Left ventricle myocardium inferior (tissue), 1 donor: ENCODE measurements around the gene SP3. TPM values are rescaled to one million over a fixed set of nuclear protein-coding genes. Genes with fewer than 3 reads are reported as not detected.

ENCODE experiments used
- DNase-seq: peaks from one replicate; pipeline ENCODE4 v3.0.0-alpha.2; 2020
- H3K27ac ChIP-seq: fragments of 200-600 bp; replicated peaks from 2 replicates; pipeline ENCODE4 v1.8.0; 2021
- H3K27me3 ChIP-seq: fragments of 200-600 bp; 2 replicates; pipeline ENCODE4 v1.8.0; 2021; ENCODE audit warnings: low read depth
- H3K36me3 ChIP-seq: fragments of 200-600 bp; 2 replicates; pipeline ENCODE4 v1.8.0; 2021
- H3K4me1 ChIP-seq: fragments of 200-600 bp; 2 replicates; pipeline ENCODE4 v1.8.0; 2021
- H3K4me3 ChIP-seq: fragments of 200-600 bp; 2 replicates; pipeline ENCODE4 v1.8.0; 2021; ENCODE audit warnings: mild to moderate bottlenecking, moderate library complexity
- H3K9me3 ChIP-seq: fragments of 200-600 bp; replicated peaks from 2 replicates; pipeline ENCODE4 v1.8.0; 2021
- CTCF ChIP-seq: fragments of 200-600 bp; IDR thresholded peaks from 2 replicates; pipeline ENCODE4 v1.8.0; 2021; ENCODE audit warnings: antibody characterized with exemption, mild to moderate bottlenecking, borderline replicate concordance
- intact Hi-C: fragments of 100-400 bp; cut with micrococcal nuclease; formaldehyde crosslinking; loops from one replicate; pipeline ENCODE4 v1.11.0; 2022
- total RNA-seq: library from RNA; stranded (reverse); fragmentation: NEBNext Ultra II Directional; extraction: Animal tissue kit (Norgen Biotek cat#: 25700); gene quantifications from one replicate; pipeline ENCODE4 v1.2.1, GENCODE V29; 2021
- donor health status: DM: no; HTN: yes; CAD: no; lungs with severe emphysema.

SP3 gene
- total RNA-seq, 1 donor from 2014 or later = 32.1 TPM

GRCh38 chr2:173943738-173944137 is 21.4 kb downstream of the SP3 start:
- no peaks in the 10 kb centered on the region for H3K27me3 ChIP-seq
- no peaks in the 10 kb centered on the region for H3K9me3 ChIP-seq
- peaks cover 89% of the 10 kb centered on the region for H3K4me1 ChIP-seq
- H3K4me3 ChIP-seq = no peak overlapping the region
- no peaks in the 10 kb centered on the region for H3K36me3 ChIP-seq
- no peak for DNase-seq
- no peak overlapping the region for H3K27ac ChIP-seq
- intact Hi-C loops = no loop called here
- TF ChIP-seq CTCF = no peak

DNA sequence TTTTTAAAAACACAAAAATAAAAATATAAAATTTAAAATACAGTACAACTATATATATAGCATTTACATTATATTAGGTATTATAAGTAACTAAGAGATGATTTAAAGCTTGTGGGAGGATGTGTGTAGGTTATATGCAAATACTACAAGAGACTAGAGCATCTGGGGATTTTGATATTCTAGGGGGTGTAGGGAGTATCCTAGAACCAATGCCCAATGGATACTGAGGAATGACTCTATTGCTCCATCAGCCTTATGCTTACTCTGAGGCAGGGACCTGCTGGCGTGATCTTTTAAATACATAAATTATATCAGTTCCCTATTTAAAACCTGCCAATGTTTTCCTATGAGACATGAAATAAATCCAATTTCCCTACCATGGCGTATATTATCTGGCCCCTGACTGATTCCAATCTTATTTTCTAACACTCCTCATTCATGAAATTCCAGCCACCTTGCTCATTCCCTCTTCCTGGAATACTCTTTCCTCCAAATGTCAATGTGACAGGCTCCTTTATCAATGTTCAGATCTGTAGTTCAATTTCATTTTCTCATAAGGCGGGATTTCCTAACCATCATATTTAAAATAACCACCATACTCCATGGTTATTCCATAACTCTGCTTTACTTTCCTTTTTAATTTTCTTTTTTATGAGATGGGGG is 22.2 kb downstream of the SP3 start:
- Histone ChIP-seq H3K27me3 (no peaks in the 10 kb centered on the region), H3K9me3 (no peaks in the 10 kb centered on the region), H3K4me3 (no peak overlapping the region), H3K27ac (no peak overlapping the region), H3K36me3 (no peaks in the 10 kb centered on the region), H3K4me1 (peaks cover 89% of the 10 kb centered on the region)
- intact Hi-C loops = no loop called here
- DNase-seq = no peak
- no peak for TF ChIP-seq CTCF

DNA sequence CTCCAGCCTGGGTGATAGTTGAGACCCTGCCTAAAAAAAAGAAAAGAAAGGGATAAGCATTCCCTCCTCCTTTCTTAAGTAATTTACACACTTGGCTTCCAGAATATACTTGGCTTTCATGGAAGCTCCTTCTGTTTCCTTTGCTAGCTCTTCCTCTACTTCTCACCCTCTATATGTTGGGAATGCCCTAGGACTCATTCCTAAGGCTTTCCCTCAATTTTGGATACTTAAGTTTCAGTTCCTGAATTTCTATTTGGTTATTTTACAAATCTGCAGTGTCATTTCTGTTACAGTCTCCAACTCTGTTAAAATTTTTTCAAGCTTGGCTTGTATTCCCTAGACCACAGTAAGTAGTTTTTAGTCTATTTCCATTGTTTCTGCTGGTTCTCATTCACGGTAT is 23.6 kb downstream of the SP3 start:
- no peak for DNase-seq
- no peaks in the 10 kb centered on the region for H3K9me3 ChIP-seq
- no peaks in the 10 kb centered on the region for H3K27me3 ChIP-seq
- intact Hi-C loops = no loop called here
- H3K4me3 ChIP-seq = no peak overlapping the region
- H3K27ac ChIP-seq = no peak overlapping the region
- TF ChIP-seq CTCF = no peak
- no peaks in the 10 kb centered on the region for H3K36me3 ChIP-seq
- peaks cover 90% of the 10 kb centered on the region for H3K4me1 ChIP-seq

GRCh38 chr2:173940208-173941020 is 24.8 kb downstream of the SP3 start:
- Histone ChIP-seq H3K4me3 (no peak overlapping the region), H3K36me3 (no peaks in the 10 kb centered on the region), H3K9me3 (no peaks in the 10 kb centered on the region), H3K27ac (no peak overlapping the region), H3K27me3 (no peaks in the 10 kb centered on the region), H3K4me1 (peaks cover 94% of the 10 kb centered on the region)
- TF ChIP-seq CTCF = no peak
- DNase-seq = no peak
- intact Hi-C loops = no loop called here

DNA sequence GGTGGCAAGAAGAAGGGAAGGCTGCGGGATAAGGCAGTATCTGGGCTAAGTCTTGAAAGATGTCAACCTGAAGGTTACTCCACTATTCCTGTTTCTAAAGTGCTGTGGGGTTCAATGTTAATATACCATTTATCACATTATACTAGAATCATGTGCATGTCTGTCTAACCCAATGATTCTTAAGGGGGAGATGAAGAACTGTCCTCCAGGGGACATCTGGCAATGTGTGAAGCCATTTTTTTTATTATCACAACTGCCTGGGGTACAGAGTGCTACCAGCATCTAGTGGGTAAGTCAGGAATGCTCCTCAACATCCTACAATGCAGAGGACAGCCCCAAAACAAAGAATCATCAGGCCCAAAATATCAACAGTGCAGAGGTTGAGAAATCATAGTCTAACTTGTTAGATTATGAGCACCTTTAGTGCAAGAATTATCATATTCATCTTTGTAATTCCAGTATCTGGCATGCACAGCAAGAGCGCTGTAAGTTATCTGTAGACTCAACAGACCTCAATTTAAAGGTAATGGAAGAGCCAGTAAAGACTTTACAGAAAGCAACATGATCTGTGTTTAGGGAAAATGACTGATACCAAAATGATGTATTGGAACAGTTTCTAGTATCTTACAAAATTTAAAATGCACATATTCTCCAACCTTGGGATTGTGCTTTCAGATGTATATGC is 26.3 kb downstream of the SP3 start:
- no peaks in the 10 kb centered on the region for H3K27me3 ChIP-seq
- no peaks in the 10 kb centered on the region for H3K9me3 ChIP-seq
- peaks cover 94% of the 10 kb centered on the region for H3K4me1 ChIP-seq
- no peak for DNase-seq
- no peaks in the 10 kb centered on the region for H3K36me3 ChIP-seq
- H3K4me3 ChIP-seq = no peak overlapping the region
- no peak overlapping the region for H3K27ac ChIP-seq
- intact Hi-C loops = no loop called here
- TF ChIP-seq CTCF = no peak
